Smooth muscle cell of trachea (primary cell): ENCODE measurements around the gene KDM4D. TPM values are rescaled to one million over a fixed set of nuclear protein-coding genes. Genes with fewer than 3 reads are reported as not detected.

Experiments used
- total RNA-seq: library from RNA; depleted of rRNA; stranded (reverse); fragments of >200 nt; gene quantifications from 2 replicates; pipeline ENCODE4 v1.2.1, GENCODE V29; 2014

KDM4D gene
- 0.66 and 1.2 TPM in 2 replicates for total RNA-seq

DNA sequence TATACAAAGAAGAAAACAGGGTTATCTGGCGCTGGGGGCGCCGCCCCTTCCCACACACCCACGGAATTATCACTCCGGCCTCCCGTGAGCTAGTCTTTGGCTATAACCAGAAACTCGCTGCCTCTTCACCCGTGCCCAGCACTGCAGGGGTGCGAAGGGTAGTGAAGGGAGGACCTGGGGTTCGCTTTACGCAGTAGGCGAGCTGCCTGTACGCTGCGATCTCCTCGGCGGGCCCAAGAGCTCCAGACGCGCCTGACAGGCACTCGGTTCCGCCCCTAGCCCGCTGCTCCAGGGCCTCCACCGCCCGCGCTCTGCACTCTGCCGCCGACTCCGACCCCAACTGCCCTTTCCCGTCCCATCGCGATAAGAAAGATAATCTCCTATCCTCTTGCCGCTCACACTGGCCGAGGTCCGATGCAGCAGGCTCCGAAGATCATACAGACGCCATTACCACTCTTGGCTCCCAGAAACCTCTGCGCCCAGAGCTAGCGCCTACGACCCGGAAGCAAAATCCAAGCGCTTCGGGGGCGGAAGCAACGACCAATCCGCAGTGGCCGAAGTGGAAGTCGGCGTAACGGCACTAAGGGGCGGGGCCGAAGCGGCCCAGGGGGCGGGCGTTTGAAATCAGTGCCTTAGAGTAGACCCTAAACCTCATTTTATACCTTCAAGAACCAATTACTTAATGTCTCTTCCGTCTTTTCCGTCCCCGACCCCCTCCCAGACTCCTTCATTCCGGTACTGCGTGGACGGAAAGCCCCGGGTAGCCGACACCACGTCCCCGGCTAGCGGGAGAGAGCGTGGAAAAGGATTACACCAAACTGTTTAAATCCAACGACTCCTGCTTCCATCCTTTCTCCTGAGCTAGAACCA, at the start of gene KDM4D, which contains the start of gene CWC15:
KDM4D (plus strand) TSS at position 611 of the 870 bp plus-strand sequence. CDS start 23,664 bp downstream, outside the sequence.
CWC15 (minus strand) TSS at position 458 of the 870 bp plus-strand sequence. CDS start 1,371 bp downstream, outside the sequence.

DNA sequence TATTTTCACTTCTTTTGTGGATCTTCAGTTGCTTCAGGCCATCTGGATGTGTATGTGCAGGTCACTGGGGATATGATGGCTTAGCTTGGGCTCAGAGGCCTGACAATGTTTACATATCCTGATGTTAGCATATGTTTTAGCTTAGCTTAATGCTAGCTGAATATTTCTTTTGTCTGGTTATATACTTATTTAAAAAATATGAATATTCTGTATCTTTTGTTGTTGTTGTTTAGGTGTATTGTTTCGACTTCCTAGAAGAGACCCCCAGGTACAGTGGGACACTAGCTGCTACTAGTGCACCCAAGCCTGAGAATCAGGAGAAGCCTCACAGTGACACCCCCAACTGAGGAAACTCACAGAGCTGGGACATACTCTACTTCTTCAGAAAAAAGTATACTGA, 51.4 kb downstream of the KDM4D start, which contains the start of gene KDM4E:
KDM4E (plus strand) TSS at position 301 of the 400 bp plus-strand sequence. CDS start 300 bp downstream, outside the sequence.

Other genes with a start within 250 kb of the KDM4D start
- gene AMOTL1, start 205.4 kb upstream of the KDM4D start, total RNA-seq = 30.4 and 44.8 TPM in 2 replicates
- gene CWC15, start 153 bp upstream of the KDM4D start, total RNA-seq = 26.5 and 65.5 TPM in 2 replicates
- not detected in 2 replicates for gene KDM4E, start 51.5 kb downstream of the KDM4D start, total RNA-seq
- gene KDM4F, start 75.7 kb downstream of the KDM4D start, total RNA-seq = not detected in 2 replicates
- 15.2 and 16.1 TPM in 2 replicates for gene SRSF8, start 93.2 kb downstream of the KDM4D start, total RNA-seq
- 62.4 and 79.2 TPM in 2 replicates for gene ENDOD1, start 116.1 kb downstream of the KDM4D start, total RNA-seq